Stomach (tissue), 9 donors: ENCODE measurements around the gene NBPF1. TPM values are rescaled to one million over a fixed set of nuclear protein-coding genes. Genes with fewer than 3 reads are reported as not detected.
"Not testable (repeated sequence)": the region's sequence is repeated elsewhere in the genome, so short reads cannot be mapped to it uniquely, and the experiment has no call there.

Experiments
- DNase-seq, 2 donors: peaks; one replicate each; pipeline versions ENCODE4 v3.0.0 to v3.0.0-alpha.2; 2013 to 2019
- H3K27ac ChIP-seq, 5 donors: fragments of 200-600 bp in 4 of 5; sonication (generic) in 4 of 5; one replicate each; pipeline ENCODE4 v1.5.1; 2013 to 2019; ENCODE audit warnings: mild to moderate bottlenecking in 1 of 5, moderate library complexity in 1 of 5
- H3K27me3 ChIP-seq, 3 donors: fragments of 200-600 bp; sonication (generic); one replicate each; pipeline ENCODE4 v1.5.1; 2017 to 2019; ENCODE audit warnings: mixed run types in 1 of 3
- H3K36me3 ChIP-seq, 4 donors: fragments of 200-600 bp; sonication (generic); 1 replicate in 3 of 4; 2 replicates in 1 of 4; pipeline ENCODE4 v1.5.1; 2016 to 2019
- H3K4me1 ChIP-seq, 4 donors: fragments of 200-600 bp; sonication (generic); one replicate each; pipeline ENCODE4 v1.5.1; 2016 to 2019
- H3K4me3 ChIP-seq, 4 donors: fragments of 200-600 bp; sonication (generic) in 3 of 4; one replicate each; pipeline ENCODE4 v1.5.1; 2016 to 2019; ENCODE audit warnings: mild to moderate bottlenecking in 1 of 4
- H3K9me3 ChIP-seq, 4 donors: fragments of 200-600 bp; sonication (generic); one replicate each; pipeline ENCODE4 v1.5.1; 2016 to 2019
- EP300 ChIP-seq: sonication (generic); formaldehyde crosslinking; IDR thresholded peaks from one replicate; pipeline ENCODE4 v1.6.1; 2017; ENCODE audit warnings: antibody characterized with exemption
- POLR2A ChIP-seq, 4 donors: fragments of 450-650 bp; IDR thresholded peaks; one replicate each; pipeline ENCODE4 v1.6.1; 2016; ENCODE audit warnings: antibody characterized with exemption in 4 of 4, control low read depth in 2 of 4, mild to moderate bottlenecking in 1 of 4, moderate library complexity in 1 of 4
- POLR2AphosphoS5 ChIP-seq, 3 donors: sonication (generic); formaldehyde crosslinking; IDR thresholded peaks; one replicate each; pipeline ENCODE4 v1.6.1; 2016; ENCODE audit warnings: antibody characterized with exemption in 3 of 3
- WGBS, 5 donors: extraction: QIAGEN DNeasy Blood & Tissue Kit in 3 of 5; methylation state at CpG; one replicate each; pipeline versions ENCODE4 v1.1.5 to v1.1.7; 2013 to 2018; 5-methylcytosine and 5-hydroxymethylcytosine counted together
- intact Hi-C: fragments of 100-400 bp; cut with DNase I; formaldehyde crosslinking; loops from one replicate; pipeline ENCODE4 v1.15.1; 2023; ENCODE audit warnings: low total_unique reads
- polyA plus RNA-seq, 3 donors: library from polyadenylated mRNA; stranded (reverse); fragments of 200-250 nt; gene quantifications; one replicate each; pipeline ENCODE4 v1.2.3, GENCODE V29; 2013
- total RNA-seq, 5 donors: library from RNA; depleted of rRNA; stranded (reverse); fragments of >200 nt; gene quantifications; one replicate each; pipeline versions ENCODE4 v1.1.0 to v1.2.3, GENCODE V29; 2014 to 2016
- TF ChIP-seq, protein P1 (sequence below), 7 experiments: fragments of 450-650 bp in 4 of 7; fragments of 200-600 bp in 3 of 7; sonication (generic) in 3 of 7; IDR thresholded peaks; one replicate each; pipeline ENCODE4 v1.5.1; 2016 to 2019; ENCODE audit warnings: antibody characterized with exemption in 7 of 7, control low read depth in 2 of 7, mild to moderate bottlenecking in 1 of 7
- donor health status: healthy with polysubstance abuse.
- donor health status: Bipolar disorder and iron deficiency.
- donor health status: healthy.

Gene NBPF1
- total and polyA plus RNA-seq, 8 donors = 3.3 to 66.6 (median 23.8) TPM

DNA sequence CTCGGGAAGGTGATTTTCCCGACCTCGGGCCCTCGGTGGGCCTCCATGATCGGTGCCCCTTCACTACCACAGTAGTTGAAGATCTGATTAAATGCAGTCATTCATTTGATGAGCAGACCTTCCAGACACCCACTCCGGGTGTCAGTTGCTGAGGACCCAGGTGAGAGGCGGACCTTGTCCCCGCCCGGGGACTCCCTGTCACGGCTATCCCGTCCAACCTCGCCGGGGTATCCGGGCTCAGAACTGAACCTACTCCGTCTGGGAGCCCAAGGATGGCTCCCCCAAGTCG is 30.8 kb upstream of the NBPF1 start:
- intact Hi-C loops = no loop called here
- H3K4me1 ChIP-seq = peaks cover 27 to 63% (median 45%) of the 10 kb centered on the region in 4 donors
- 0% methylated on average over 16 of the region's 16 CpGs for WGBS, 5 donors
- peaks cover 0 to 23% (median 4%) of the 10 kb centered on the region in 4 donors for H3K36me3 ChIP-seq
- H3K4me3 ChIP-seq = peak overlapping the region; percentile 60 to 86 (median 70)
- peak overlapping the region; percentile 72 to 92 (median 85) for H3K27ac ChIP-seq
- H3K9me3 ChIP-seq = no peaks in the 10 kb centered on the region
- no peak for TF ChIP-seq EP300
- TF ChIP-seq POLR2A (IDR thresholded peaks at IDR 0.05) = no peak
- no peak for TF ChIP-seq POLR2AphosphoS5 (IDR thresholded peaks at IDR 0.05)
- TF ChIP-seq, protein P1, sequence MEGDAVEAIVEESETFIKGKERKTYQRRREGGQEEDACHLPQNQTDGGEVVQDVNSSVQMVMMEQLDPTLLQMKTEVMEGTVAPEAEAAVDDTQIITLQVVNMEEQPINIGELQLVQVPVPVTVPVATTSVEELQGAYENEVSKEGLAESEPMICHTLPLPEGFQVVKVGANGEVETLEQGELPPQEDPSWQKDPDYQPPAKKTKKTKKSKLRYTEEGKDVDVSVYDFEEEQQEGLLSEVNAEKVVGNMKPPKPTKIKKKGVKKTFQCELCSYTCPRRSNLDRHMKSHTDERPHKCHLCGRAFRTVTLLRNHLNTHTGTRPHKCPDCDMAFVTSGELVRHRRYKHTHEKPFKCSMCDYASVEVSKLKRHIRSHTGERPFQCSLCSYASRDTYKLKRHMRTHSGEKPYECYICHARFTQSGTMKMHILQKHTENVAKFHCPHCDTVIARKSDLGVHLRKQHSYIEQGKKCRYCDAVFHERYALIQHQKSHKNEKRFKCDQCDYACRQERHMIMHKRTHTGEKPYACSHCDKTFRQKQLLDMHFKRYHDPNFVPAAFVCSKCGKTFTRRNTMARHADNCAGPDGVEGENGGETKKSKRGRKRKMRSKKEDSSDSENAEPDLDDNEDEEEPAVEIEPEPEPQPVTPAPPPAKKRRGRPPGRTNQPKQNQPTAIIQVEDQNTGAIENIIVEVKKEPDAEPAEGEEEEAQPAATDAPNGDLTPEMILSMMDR (IDR thresholded peaks at IDR 0.05) = no peak
- no peak for DNase-seq
- peaks cover 0 to 20% (median 0%) of the 10 kb centered on the region in 3 donors for H3K27me3 ChIP-seq

GRCh38 chr1:16643476-16644192 is 30.3 kb upstream of the NBPF1 start:
- Histone ChIP-seq H3K27me3 (peaks cover 0 to 17% (median 0%) of the 10 kb centered on the region in 3 donors), H3K4me3 (peak overlapping the region; percentile 60 to 86 (median 70)), H3K4me1 (peaks cover 27 to 66% (median 45%) of the 10 kb centered on the region in 4 donors), H3K27ac (peak overlapping the region in 4 of 5 donors; percentile 81 to 92 (median 87)), H3K36me3 (peaks cover 0 to 25% (median 5%) of the 10 kb centered on the region in 4 donors)
- intact Hi-C loops, H3K9me3 ChIP-seq: not testable (repeated sequence)
- peak; percentile 25 to 44 for DNase-seq
- WGBS, 5 donors = 20 to 23% (median 22%) methylated on average over 12 of the region's 12 CpGs

DNA sequence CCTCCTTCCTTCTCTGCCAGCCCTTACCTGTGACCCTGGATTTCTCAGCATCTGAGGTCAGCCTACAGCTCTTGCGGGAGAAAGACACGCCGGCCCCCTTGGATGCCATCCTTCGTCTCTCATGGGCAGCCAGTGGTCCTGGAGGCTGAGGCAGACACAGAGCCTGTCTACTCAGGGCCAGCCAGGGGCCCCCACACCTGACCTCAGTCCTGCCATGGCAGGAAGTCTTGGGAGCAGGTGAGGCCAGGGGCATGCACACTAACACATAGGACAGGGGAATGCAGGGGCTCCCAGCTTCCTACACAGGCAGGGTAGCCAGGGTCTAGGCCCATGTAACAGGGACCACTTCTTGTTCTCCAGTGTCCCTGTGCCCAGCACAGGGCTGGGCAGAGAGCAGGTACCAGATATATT is 29.6 kb upstream of the NBPF1 start:
- H3K36me3 ChIP-seq = peaks cover 0 to 25% (median 5%) of the 10 kb centered on the region in 4 donors
- 80 to 91% (median 91%) methylated on average over 4 of the region's 4 CpGs for WGBS, 5 donors
- DNase-seq = peak in 1 of 2 donors; percentile 33
- intact Hi-C loops, H3K9me3 ChIP-seq: not testable (repeated sequence)
- peak overlapping the region in 3 of 5 donors; percentile 1 to 92 (median 28) for H3K27ac ChIP-seq
- peak overlapping the region; percentile 60 to 86 (median 70) for H3K4me3 ChIP-seq
- peaks cover 0 to 11% (median 0%) of the 10 kb centered on the region in 3 donors for H3K27me3 ChIP-seq
- peaks cover 27 to 65% (median 42%) of the 10 kb centered on the region in 4 donors for H3K4me1 ChIP-seq

DNA sequence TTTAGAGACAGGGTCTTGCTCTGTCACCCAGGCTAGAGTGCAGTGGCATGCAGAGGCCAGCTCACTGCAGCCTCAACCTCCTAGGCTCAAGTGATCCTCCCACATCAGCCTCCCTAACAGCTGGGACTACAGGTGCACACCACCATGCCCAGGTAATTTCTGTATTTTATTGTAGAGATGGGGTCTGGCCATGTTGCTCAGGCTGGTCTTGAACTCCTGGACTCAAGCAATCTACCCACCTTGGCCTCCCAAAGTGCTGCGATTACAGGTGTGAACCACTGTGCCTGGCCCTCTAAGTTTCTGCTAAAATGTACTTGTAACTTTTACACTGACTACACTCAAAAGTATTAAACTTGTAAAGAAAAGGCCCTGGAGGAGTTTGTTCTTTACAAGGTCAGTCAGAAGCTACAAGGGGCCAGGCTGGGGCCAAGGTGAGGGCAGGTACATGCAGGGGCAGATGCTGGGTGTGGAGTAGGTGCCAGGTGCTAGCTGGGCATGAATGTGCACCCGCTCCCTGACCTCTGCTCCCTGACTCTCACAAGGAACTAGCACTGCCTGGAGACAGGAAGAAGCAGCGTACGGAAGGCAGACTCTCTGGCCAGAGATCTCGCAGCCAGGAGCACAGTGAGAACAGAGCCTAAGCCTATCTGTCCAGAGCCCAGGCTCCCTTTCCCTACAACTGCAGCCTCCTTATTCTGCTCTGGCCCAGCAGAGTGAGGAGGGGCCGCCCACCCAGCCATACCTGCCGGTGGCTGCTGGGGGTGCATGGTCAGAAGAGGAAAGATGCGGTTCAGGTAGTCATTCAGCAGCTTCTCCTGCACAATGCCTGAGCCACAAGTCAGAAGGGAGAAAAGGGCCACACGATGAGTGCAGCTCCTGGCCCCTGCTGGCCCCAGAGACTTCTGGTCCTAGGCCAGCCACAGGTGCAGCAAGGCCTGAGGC is 28.9 kb upstream of the NBPF1 start:
- H3K4me1 ChIP-seq = peaks cover 27 to 61% (median 38%) of the 10 kb centered on the region in 4 donors
- peaks cover 0 to 25% (median 5%) of the 10 kb centered on the region in 4 donors for H3K36me3 ChIP-seq
- 52 to 72% (median 57%) methylated on average over 6 to 9 of the region's 9 CpGs for WGBS, 5 donors
- DNase-seq = peak in 1 of 2 donors; percentile 61
- H3K27me3 ChIP-seq, intact Hi-C loops, H3K9me3 ChIP-seq: not testable (repeated sequence)
- H3K27ac ChIP-seq = peak overlapping the region in 2 of 5 donors; percentile 28 to 92
- H3K4me3 ChIP-seq = peak overlapping the region in 3 of 4 donors; percentile 68 to 86 (median 73)

DNA sequence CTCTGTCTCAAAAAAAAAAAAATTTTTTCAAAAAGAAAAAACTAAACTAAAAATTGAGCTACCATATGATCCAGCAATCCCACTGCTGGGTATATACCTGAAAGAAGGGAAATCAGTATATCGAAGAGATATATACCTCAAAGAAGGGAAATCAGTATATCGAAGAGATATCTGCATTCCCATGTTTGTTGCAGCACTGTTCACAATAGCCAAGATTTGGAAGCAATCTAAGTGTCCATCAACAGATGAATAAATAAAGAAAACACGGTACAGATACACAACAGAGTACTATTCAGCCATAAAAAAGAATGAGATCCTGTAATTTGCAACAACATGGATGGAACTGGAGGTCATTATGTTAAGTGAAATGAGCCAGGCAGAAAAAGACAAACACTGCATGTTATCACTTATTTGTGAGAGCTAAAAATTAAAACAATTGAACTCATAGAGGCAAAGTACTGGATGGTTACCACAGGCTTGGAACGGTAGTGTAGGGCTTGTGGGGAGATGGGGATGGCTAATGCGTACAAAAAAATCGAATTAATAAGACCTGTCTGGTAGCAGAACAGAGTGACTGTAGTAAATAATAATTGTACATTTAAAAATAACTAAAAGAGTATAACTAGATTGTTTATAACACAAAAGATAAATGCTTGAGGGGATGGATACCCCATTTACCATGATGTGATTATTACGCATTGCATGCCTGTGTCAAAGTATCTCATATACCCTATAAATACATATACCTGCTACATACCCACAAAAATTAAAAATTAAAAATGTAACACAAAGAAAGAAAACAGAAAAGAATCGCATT is 28.0 kb upstream of the NBPF1 start:
- intact Hi-C loops, H3K4me3 ChIP-seq, H3K9me3 ChIP-seq, DNase-seq, H3K27ac ChIP-seq, H3K27me3 ChIP-seq: not testable (repeated sequence)
- H3K4me1 ChIP-seq = peaks cover 27 to 61% (median 38%) of the 10 kb centered on the region in 4 donors
- 91 to 94% (median 93%) methylated on average over 8 of the region's 8 CpGs for WGBS, 5 donors
- peaks cover 0 to 25% (median 5%) of the 10 kb centered on the region in 4 donors for H3K36me3 ChIP-seq

- H3K27ac ChIP-seq, H3K27me3 ChIP-seq, H3K4me3 ChIP-seq, intact Hi-C loops, H3K9me3 ChIP-seq: not testable (repeated sequence)
- peak in 1 of 2 donors; percentile 29 for DNase-seq
- WGBS, 5 donors = 68 to 72% (median 71%) methylated on average over 11 of the region's 11 CpGs
- Histone ChIP-seq H3K36me3 (peaks cover 3 to 41% (median 12%) of the 10 kb centered on the region in 4 donors), H3K4me1 (peaks cover 17 to 51% (median 27%) of the 10 kb centered on the region in 4 donors)
These were observed 26.0 kb upstream of the NBPF1 start for GRCh38 chr1:16639091-16640031.

DNA sequence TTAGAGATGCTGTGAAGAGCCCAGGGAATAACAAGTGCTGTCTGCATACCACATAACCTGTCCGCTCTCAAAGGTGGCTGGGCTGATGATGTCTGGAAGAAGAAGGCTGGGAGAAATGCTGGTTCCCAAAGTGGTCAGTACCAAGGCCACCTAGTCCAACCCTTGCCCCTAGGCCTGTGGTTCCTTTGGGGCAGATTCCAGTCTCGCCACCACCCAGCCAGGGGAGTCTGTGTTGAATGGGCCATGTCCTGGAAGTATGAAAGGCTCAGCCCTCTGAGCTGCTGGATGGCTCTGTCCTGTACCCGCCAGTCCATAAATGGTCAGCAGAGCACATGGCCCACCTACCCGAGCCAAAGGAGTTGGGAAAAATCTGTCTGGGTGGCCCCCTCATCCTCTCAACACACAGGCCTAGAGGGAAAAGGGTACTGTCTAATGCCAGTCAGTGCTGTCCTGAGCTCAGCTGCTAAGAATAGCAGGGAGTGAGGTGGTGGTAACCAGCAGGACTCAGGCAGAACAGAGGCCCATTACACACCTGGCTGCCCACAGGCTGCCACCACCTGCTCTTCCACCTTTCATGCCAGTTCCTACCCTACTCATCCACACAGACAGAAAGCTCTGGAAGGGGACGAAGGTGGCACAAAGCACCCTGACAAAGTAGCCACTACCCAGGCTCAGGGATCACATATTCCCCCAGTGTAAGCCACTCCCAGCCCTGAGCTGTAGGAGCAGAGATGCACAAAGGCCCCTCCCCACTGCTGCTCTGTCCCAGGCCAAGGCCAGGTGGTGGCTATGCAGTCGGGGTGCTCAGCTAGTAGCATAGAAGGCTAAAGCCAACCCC is 24.8 kb upstream of the NBPF1 start:
- not testable (repeated sequence) for H3K9me3 ChIP-seq
- peak in 1 of 2 donors; percentile 25 for DNase-seq
- WGBS, 5 donors = 87 to 92% (median 91%) methylated on average over 5 to 6 of the region's 6 CpGs

More for the DNA sequence above, 24.8 kb upstream of the NBPF1 start:
- H3K4me3 ChIP-seq, H3K27ac ChIP-seq, H3K27me3 ChIP-seq, intact Hi-C loops: not testable (repeated sequence)
- peaks cover 9 to 40% (median 17%) of the 10 kb centered on the region in 4 donors for H3K4me1 ChIP-seq
- H3K36me3 ChIP-seq = peaks cover 13 to 53% (median 24%) of the 10 kb centered on the region in 4 donors
